Effector memory CD4-positive, alpha-beta T cell (primary cell): ENCODE data around the gene DCDC2B.

Experiments used
- DNase-seq, 3 donors: peaks; one replicate each; pipeline ENCODE4 v3.0.0-alpha.2; 2020
- H3K27ac ChIP-seq: 2 replicates; pipeline ENCODE4 v1.7.0; 2013; ENCODE audit warnings: mild to moderate bottlenecking, low read length, moderate library complexity; ENCODE audit not compliant: insufficient read depth, poor library complexity, severe bottlenecking
- H3K27me3 ChIP-seq: replicated peaks from 2 replicates; pipeline ENCODE4 v1.7.0; 2013; ENCODE audit warnings: mild to moderate bottlenecking, low read length; ENCODE audit not compliant: insufficient read depth, control insufficient read depth, poor library complexity, severe bottlenecking
- H3K36me3 ChIP-seq: 2 replicates; pipeline ENCODE4 v1.7.0; 2013; ENCODE audit warnings: mild to moderate bottlenecking, low read length, moderate library complexity; ENCODE audit not compliant: control insufficient read depth, insufficient read depth
- H3K4me1 ChIP-seq: 2 replicates; pipeline ENCODE4 v1.7.0; 2013; ENCODE audit warnings: low read length, mild to moderate bottlenecking; ENCODE audit not compliant: control insufficient read depth, insufficient read depth, poor library complexity, severe bottlenecking
- H3K4me3 ChIP-seq: 2 replicates; pipeline ENCODE4 v1.7.0; 2013; ENCODE audit warnings: low read length, low read depth, mild to moderate bottlenecking; ENCODE audit not compliant: insufficient read depth, poor library complexity, severe bottlenecking
- H3K9me3 ChIP-seq: 2 replicates; pipeline ENCODE4 v1.7.0; 2013; ENCODE audit warnings: mild to moderate bottlenecking, low read length, moderate library complexity; ENCODE audit not compliant: control insufficient read depth

Gene DCDC2B

GRCh38 chr1:32195531-32195930, 13.4 kb upstream of the DCDC2B start:
- Histone ChIP-seq H3K36me3 (peaks cover 58% of the 10 kb centered on the region), H3K4me1 (peaks cover 32% of the 10 kb centered on the region), H3K9me3 (no peaks in the 10 kb centered on the region), H3K27ac (no peak overlapping the region), H3K4me3 (no peak overlapping the region), H3K27me3 (no peaks in the 10 kb centered on the region)
- no peak for DNase-seq

- H3K36me3 ChIP-seq = peaks cover 51% of the 10 kb centered on the region
- peak in 1 of 3 donors; percentile 12 for DNase-seq
- peaks cover 32% of the 10 kb centered on the region for H3K4me1 ChIP-seq
- peak overlapping the region; percentile 11 for H3K4me3 ChIP-seq
- no peak overlapping the region for H3K27ac ChIP-seq
- no peaks in the 10 kb centered on the region for H3K27me3 ChIP-seq
- no peaks in the 10 kb centered on the region for H3K9me3 ChIP-seq
These were observed 12.7 kb upstream of the DCDC2B start for GRCh38 chr1:32195972-32196823.

- no peak overlapping the region for H3K27ac ChIP-seq
- peaks cover 40% of the 10 kb centered on the region for H3K4me1 ChIP-seq
- no peak for DNase-seq
- H3K9me3 ChIP-seq = no peaks in the 10 kb centered on the region
- H3K27me3 ChIP-seq = no peaks in the 10 kb centered on the region
- peaks cover 42% of the 10 kb centered on the region for H3K36me3 ChIP-seq
- no peak overlapping the region for H3K4me3 ChIP-seq
These were observed 11.8 kb upstream of the DCDC2B start for GRCh38 chr1:32197074-32197473.

- DNase-seq = no peak
- no peaks in the 10 kb centered on the region for H3K9me3 ChIP-seq
- no peak overlapping the region for H3K27ac ChIP-seq
- no peak overlapping the region for H3K4me3 ChIP-seq
- peaks cover 42% of the 10 kb centered on the region for H3K4me1 ChIP-seq
- H3K27me3 ChIP-seq = no peaks in the 10 kb centered on the region
- H3K36me3 ChIP-seq = peaks cover 35% of the 10 kb centered on the region
These were observed 11.1 kb upstream of the DCDC2B start for GRCh38 chr1:32197837-32198236.

- Histone ChIP-seq H3K27me3 (no peaks in the 10 kb centered on the region), H3K4me1 (peaks cover 42% of the 10 kb centered on the region), H3K4me3 (no peak overlapping the region), H3K9me3 (no peaks in the 10 kb centered on the region), H3K27ac (no peak overlapping the region), H3K36me3 (peaks cover 29% of the 10 kb centered on the region)
- no peak for DNase-seq
These were observed 10.4 kb upstream of the DCDC2B start for GRCh38 chr1:32198237-32199042.

GRCh38 chr1:32199043-32199716, 9.7 kb upstream of the DCDC2B start:
- H3K4me1 ChIP-seq = peaks cover 42% of the 10 kb centered on the region
- H3K4me3 ChIP-seq = no peak overlapping the region
- H3K27me3 ChIP-seq = no peaks in the 10 kb centered on the region
- peaks cover 21% of the 10 kb centered on the region for H3K36me3 ChIP-seq
- no peak for DNase-seq
- peak overlapping the region; percentile 93 for H3K27ac ChIP-seq
- H3K9me3 ChIP-seq = no peaks in the 10 kb centered on the region

GRCh38 chr1:32199717-32200072, 9.2 kb upstream of the DCDC2B start:
- H3K36me3 ChIP-seq = peaks cover 16% of the 10 kb centered on the region
- no peak for DNase-seq
- H3K27ac ChIP-seq = peak overlapping the region; percentile 93
- no peaks in the 10 kb centered on the region for H3K27me3 ChIP-seq
- peaks cover 42% of the 10 kb centered on the region for H3K4me1 ChIP-seq
- H3K4me3 ChIP-seq = peak overlapping the region; percentile 67
- H3K9me3 ChIP-seq = no peaks in the 10 kb centered on the region

- H3K9me3 ChIP-seq = no peaks in the 10 kb centered on the region
- DNase-seq = peak; percentile 19 to 43 (median 29)
- no peaks in the 10 kb centered on the region for H3K27me3 ChIP-seq
- H3K36me3 ChIP-seq = peaks cover 9% of the 10 kb centered on the region
- H3K4me3 ChIP-seq = peak within 1 kb of the TSS; percentile 67
- H3K27ac ChIP-seq = peak within 1 kb of the TSS; percentile 93
- peaks cover 44% of the 10 kb centered on the region for H3K4me1 ChIP-seq
These were observed 8.5 kb upstream of the DCDC2B start, which contains the start of gene CCDC28B for GRCh38 chr1:32200226-32201010. Gene CCDC28B, plus strand, starts transcription at chr1:32200595. Its CDS starts 1,341 bp downstream, at chr1:32201936.
